NCI-H82 treated with DMSO at 0.1 percent for 48 hours (cell line): ENCODE data around the gene TTLL13.

Experiments
- DNase-seq: peaks from one replicate; lab custom pipeline; 2025; ENCODE audit not compliant: unreplicated experiment; lab: John Stamatoyannopoulos, UW

Gene TTLL13

GRCh38 chr15:90249203-90249863 lies at the start of gene TTLL13:
TSS of gene TTLL13 (plus strand) at chr15:90249556. CDS start at chr15:90250631, 1,075 bp downstream.
- peak; percentile 72 for DNase-seq

- DNase-seq = peak; percentile 91
Measured at GRCh38 chr15:90200534-90201129, 48.7 kb upstream of the TTLL13 start.

- peak; percentile 46 for DNase-seq
Measured at GRCh38 chr15:90201130-90201943, 48.0 kb upstream of the TTLL13 start, which contains the start of gene SEMA4B. TSS of gene SEMA4B (plus strand) at chr15:90201330. CDS start at chr15:90201579, 249 bp downstream.

- DNase-seq = no peak
Measured at GRCh38 chr15:90201944-90202375, 47.4 kb upstream of the TTLL13 start.

- no peak for DNase-seq
Measured at GRCh38 chr15:90202929-90203328, 46.4 kb upstream of the TTLL13 start.

- DNase-seq = no peak
Measured at GRCh38 chr15:90203473-90203872, 45.9 kb upstream of the TTLL13 start.

- DNase-seq = no peak
Measured at GRCh38 chr15:90203922-90204321, 45.4 kb upstream of the TTLL13 start.

GRCh38 chr15:90205050-90205848 lies 44.1 kb upstream of the TTLL13 start:
- no peak for DNase-seq

- DNase-seq = no peak
Measured at GRCh38 chr15:90205886-90206285, 43.5 kb upstream of the TTLL13 start.

GRCh38 chr15:90207252-90207651 lies 42.1 kb upstream of the TTLL13 start:
- DNase-seq = no peak

GRCh38 chr15:90208356-90208755 lies 41.0 kb upstream of the TTLL13 start:
- no peak for DNase-seq

- DNase-seq = no peak
Measured at GRCh38 chr15:90209591-90209990, 39.8 kb upstream of the TTLL13 start.

- peak; percentile 34 for DNase-seq
Measured at GRCh38 chr15:90210593-90210992, 38.8 kb upstream of the TTLL13 start.

GRCh38 chr15:90211009-90211408 lies 38.3 kb upstream of the TTLL13 start:
- DNase-seq = no peak

- DNase-seq = no peak
Measured at GRCh38 chr15:90211440-90212143, 37.8 kb upstream of the TTLL13 start.

GRCh38 chr15:90212221-90213098 lies 36.9 kb upstream of the TTLL13 start:
- no peak for DNase-seq

- DNase-seq = peak; percentile 37
Measured at GRCh38 chr15:90213122-90213817, 36.1 kb upstream of the TTLL13 start.

- no peak for DNase-seq
Measured at GRCh38 chr15:90213818-90214204, 35.5 kb upstream of the TTLL13 start.
